ENCODE data around the gene TSPYL6. TPM values are rescaled to one million over a fixed set of nuclear protein-coding genes. Genes with fewer than 3 reads are reported as not detected.

The TSPYL6 gene
- total RNA-seq, 2 donors from 2014 or later: not detected

DNA sequence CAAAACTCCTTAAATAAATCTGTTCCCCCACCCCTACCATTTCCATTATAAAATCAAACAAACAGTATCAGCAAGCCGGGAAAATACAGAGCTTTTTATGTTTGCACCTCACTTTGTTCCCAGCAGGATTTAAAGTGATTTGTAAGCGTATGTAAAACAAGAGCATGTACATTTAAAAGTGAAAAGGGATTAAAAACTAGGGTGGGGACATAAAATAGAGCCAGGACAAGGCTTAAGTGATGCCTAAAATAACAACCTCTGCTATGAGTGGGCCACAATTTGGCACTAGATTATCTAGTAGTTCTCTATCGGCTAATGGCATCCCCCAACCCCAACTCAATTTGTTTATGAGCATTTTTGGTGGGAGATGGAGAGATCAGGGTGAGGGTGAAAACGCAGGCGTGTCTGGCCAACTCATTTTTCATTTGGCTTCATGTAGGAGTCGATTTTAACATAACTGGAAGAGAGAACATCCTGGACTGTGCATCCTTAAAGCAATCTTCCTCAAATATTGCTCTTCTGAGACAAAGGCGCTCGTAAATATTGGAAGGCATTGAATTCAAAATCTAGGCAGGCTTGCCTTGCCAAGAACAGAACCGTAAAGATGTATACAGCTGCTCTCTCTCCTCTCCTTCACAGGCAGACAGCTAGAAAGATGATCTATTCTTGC lies 34.5 kb upstream of the TSPYL6 start:
- TF ChIP-seq, protein P1, sequence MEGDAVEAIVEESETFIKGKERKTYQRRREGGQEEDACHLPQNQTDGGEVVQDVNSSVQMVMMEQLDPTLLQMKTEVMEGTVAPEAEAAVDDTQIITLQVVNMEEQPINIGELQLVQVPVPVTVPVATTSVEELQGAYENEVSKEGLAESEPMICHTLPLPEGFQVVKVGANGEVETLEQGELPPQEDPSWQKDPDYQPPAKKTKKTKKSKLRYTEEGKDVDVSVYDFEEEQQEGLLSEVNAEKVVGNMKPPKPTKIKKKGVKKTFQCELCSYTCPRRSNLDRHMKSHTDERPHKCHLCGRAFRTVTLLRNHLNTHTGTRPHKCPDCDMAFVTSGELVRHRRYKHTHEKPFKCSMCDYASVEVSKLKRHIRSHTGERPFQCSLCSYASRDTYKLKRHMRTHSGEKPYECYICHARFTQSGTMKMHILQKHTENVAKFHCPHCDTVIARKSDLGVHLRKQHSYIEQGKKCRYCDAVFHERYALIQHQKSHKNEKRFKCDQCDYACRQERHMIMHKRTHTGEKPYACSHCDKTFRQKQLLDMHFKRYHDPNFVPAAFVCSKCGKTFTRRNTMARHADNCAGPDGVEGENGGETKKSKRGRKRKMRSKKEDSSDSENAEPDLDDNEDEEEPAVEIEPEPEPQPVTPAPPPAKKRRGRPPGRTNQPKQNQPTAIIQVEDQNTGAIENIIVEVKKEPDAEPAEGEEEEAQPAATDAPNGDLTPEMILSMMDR (IDR thresholded peaks at IDR 0.05): no peak
- TF ChIP-seq POLR2A (IDR thresholded peaks at IDR 0.05): no peak
- WGBS, 2 donors: 72 to 83% methylated on average over 9 of the region's 9 CpGs
- Histone ChIP-seq H3K9me3 (no peaks in the 10 kb centered on the region), H3K27ac (no peak overlapping the region), H3K36me3 (replicated peaks in 1 of 2; ENCODE audit: insufficient read depth in 1 of 2, low read depth in 2 of 2) (no peaks in the 10 kb centered on the region), H3K4me1 (no peaks in the 10 kb centered on the region), H3K4me3 (no peak overlapping the region), H3K27me3 (no peaks in the 10 kb centered on the region)
- intact Hi-C loops (cut with DNase I): no loop called here
- ATAC-seq (no peak), DNase-seq (no peak)

DNA sequence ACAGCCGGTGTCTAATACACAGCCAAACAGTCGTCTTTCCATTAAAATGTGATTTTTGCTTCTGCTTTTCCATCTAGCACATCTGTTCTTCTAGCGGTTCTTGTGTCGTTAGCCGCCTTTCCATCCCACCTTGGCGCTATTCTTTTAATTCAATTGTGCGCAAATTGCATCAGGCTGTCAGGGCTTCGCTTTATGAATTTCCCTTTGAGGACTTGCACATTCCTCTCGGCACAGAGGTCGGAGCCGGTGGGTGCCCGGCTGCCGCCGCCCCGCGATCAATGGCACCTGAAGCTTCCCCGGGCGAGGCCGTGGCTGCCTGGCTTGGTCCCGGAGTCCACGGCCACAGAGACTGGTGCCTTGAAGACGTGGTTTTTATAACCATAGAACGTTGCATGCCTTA lies 33.9 kb upstream of the TSPYL6 start:
- Histone ChIP-seq H3K4me3 (no peak overlapping the region), H3K27ac (no peak overlapping the region), H3K36me3 (replicated peaks in 1 of 2; ENCODE audit: insufficient read depth in 1 of 2, low read depth in 2 of 2) (no peaks in the 10 kb centered on the region), H3K9me3 (no peaks in the 10 kb centered on the region), H3K27me3 (no peaks in the 10 kb centered on the region), H3K4me1 (no peaks in the 10 kb centered on the region)
- 72 to 85% methylated on average over 22 to 23 of the region's 23 CpGs for WGBS, 2 donors
- no peak for TF ChIP-seq POLR2A (IDR thresholded peaks at IDR 0.05)
- TF ChIP-seq, protein P1 (IDR thresholded peaks at IDR 0.05): no peak
- DNase-seq: no peak
- intact Hi-C loops (cut with DNase I): no loop called here
- ATAC-seq: no peak

DNA sequence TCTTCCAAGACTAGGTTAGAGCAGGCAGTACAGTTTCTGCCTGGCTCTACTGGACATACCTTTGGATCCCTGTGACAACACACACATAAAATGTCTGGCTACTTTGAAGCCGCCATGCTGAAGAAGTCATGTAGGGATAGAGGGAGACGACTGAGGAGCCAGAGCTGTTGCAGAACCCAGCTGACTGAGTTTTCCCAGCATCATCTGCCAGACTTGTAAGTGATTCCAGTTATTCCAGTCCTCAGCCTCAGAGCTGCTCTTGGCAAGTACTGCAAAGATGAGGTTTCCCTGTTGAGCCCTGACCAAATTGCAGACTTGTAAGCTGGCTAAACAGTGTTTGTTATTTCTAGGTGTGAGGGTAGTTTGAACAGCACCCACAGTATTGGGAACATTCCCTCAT lies 31.5 kb upstream of the TSPYL6 start:
- ATAC-seq (no peak), DNase-seq (peak in 1 of 4 donors; percentile 12)
- Histone ChIP-seq H3K27ac (no peak overlapping the region), H3K27me3 (no peaks in the 10 kb centered on the region), H3K4me1 (no peaks in the 10 kb centered on the region), H3K9me3 (no peaks in the 10 kb centered on the region), H3K4me3 (no peak overlapping the region), H3K36me3 (replicated peaks in 1 of 2; ENCODE audit: insufficient read depth in 1 of 2, low read depth in 2 of 2) (no peaks in the 10 kb centered on the region)
- intact Hi-C loops (cut with DNase I): no loop called here
- 79 to 81% methylated on average over 2 of the region's 2 CpGs for WGBS, 2 donors
- TF ChIP-seq POLR2A (IDR thresholded peaks at IDR 0.05): no peak
- TF ChIP-seq, protein P1 (IDR thresholded peaks at IDR 0.05): no peak

DNA sequence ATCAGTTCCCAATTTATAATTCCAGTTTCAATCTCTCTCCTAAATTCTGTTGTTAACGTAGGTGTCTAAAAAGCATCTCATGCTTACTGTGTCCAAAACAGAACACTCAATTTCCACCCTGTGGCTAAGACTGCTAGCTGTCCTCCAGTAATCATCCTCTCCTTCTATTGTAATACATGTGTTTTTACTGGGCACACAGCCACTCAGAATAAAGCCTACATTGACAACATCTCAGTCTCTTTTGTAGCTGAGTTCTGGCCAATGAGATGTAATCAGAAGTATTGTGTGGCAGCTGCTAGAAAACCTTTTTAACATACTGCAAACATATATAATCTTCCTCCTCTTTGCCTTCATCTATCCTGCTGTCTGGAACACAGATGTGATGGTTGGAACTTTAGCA lies 29.4 kb upstream of the TSPYL6 start:
- TF ChIP-seq POLR2A (IDR thresholded peaks at IDR 0.05): no peak
- TF ChIP-seq, protein P1 (IDR thresholded peaks at IDR 0.05): no peak
- H3K4me3 ChIP-seq: no peak overlapping the region
- H3K27ac ChIP-seq: no peak overlapping the region
- ATAC-seq (no peak), DNase-seq (no peak)
- H3K9me3 ChIP-seq: no peaks in the 10 kb centered on the region
- H3K27me3 ChIP-seq: no peaks in the 10 kb centered on the region
- H3K36me3 ChIP-seq (replicated peaks in 1 of 2; ENCODE audit: insufficient read depth in 1 of 2, low read depth in 2 of 2): no peaks in the 10 kb centered on the region
- 92 to 100% methylated on average over 1 of the region's 1 CpG for WGBS, 2 donors
- intact Hi-C loops (cut with DNase I): no loop called here
- H3K4me1 ChIP-seq: no peaks in the 10 kb centered on the region

DNA sequence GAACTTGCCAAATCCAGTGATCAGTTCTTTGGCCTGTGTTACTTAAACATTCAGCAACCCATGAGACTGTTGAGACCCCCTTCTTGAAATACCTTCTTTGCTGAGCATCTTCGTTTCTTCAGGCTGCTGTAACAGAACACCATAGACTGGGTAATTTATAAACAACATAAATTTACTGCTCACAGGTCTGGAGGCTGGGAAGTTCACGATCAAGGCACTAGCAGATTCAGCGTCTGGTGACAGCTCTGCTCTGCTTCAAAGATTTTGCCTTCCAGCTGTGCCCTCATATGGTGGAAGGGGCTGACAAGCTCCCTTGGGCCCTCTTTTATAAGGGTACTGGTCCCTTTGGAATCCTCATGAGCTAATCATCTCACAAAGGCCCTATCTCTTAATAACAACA lies 28.8 kb upstream of the TSPYL6 start:
- DNase-seq: no peak
- ATAC-seq: no peak
- Histone ChIP-seq H3K27ac (no peak overlapping the region), H3K4me3 (no peak overlapping the region), H3K27me3 (no peaks in the 10 kb centered on the region), H3K4me1 (no peaks in the 10 kb centered on the region), H3K9me3 (no peaks in the 10 kb centered on the region), H3K36me3 (replicated peaks in 1 of 2; ENCODE audit: insufficient read depth in 1 of 2, low read depth in 2 of 2) (no peaks in the 10 kb centered on the region)
- WGBS, 2 donors: 89 to 97% methylated on average over 3 of the region's 3 CpGs
- intact Hi-C loops (cut with DNase I): no loop called here
- no peak for TF ChIP-seq POLR2A (IDR thresholded peaks at IDR 0.05)
- TF ChIP-seq, protein P1 (IDR thresholded peaks at IDR 0.05): no peak

All from body of pancreas (tissue), 4 donors.